Suprapubic skin (tissue), 4 donors: ENCODE results near the gene CXCR4.

Source experiments
- EP300 ChIP-seq: sonication (generic); formaldehyde crosslinking; IDR thresholded peaks from one replicate; pipeline ENCODE4 v1.6.1; 2017; ENCODE audit warnings: antibody characterized with exemption
- POLR2AphosphoS5 ChIP-seq, 3 donors: sonication (generic); formaldehyde crosslinking; IDR thresholded peaks; one replicate each; pipeline ENCODE4 v1.6.1; 2017; ENCODE audit warnings: antibody characterized with exemption in 3 of 3
- TF ChIP-seq, protein P1 (sequence below), 2 donors: fragments of 200-600 bp in 1 of 2; fragments of 450-650 bp in 1 of 2; sonication (generic) in 1 of 2; IDR thresholded peaks; one replicate each; pipeline ENCODE4 v1.5.1; 2016 to 2019; ENCODE audit warnings: antibody characterized with exemption in 2 of 2, mild to moderate bottlenecking in 1 of 2, moderate library complexity in 1 of 2

DNA sequence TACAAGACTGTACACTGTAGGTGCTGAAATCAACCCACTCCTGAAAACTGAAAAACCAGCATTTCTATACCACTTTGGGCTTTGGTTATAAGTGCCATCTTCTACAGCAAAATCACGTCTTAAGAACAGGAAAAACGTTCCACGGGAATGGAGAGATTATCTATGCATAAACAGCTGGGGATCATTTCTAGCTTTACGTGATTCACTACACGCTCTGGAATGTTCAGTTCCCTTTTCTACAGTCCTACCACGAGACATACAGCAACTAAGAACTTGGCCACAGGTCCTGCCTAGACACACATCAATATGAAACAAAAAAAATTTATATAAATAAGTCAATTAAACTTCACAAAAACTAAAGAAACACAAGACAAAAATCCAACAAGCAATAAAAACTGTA is 3.6 kb downstream of the CXCR4 start:
- TF ChIP-seq, protein P1, sequence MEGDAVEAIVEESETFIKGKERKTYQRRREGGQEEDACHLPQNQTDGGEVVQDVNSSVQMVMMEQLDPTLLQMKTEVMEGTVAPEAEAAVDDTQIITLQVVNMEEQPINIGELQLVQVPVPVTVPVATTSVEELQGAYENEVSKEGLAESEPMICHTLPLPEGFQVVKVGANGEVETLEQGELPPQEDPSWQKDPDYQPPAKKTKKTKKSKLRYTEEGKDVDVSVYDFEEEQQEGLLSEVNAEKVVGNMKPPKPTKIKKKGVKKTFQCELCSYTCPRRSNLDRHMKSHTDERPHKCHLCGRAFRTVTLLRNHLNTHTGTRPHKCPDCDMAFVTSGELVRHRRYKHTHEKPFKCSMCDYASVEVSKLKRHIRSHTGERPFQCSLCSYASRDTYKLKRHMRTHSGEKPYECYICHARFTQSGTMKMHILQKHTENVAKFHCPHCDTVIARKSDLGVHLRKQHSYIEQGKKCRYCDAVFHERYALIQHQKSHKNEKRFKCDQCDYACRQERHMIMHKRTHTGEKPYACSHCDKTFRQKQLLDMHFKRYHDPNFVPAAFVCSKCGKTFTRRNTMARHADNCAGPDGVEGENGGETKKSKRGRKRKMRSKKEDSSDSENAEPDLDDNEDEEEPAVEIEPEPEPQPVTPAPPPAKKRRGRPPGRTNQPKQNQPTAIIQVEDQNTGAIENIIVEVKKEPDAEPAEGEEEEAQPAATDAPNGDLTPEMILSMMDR (IDR thresholded peaks at IDR 0.05): no peak
- TF ChIP-seq POLR2AphosphoS5 (IDR thresholded peaks at IDR 0.05) (no peak), EP300 (no peak)
